Measurements from ENCODE around the gene PIGL. TPM values are rescaled to one million over a fixed set of nuclear protein-coding genes. Genes with fewer than 3 reads are reported as not detected.
A peak's percentile ranks its signal among the peaks of the same experiment; 100 is the strongest.
"Not testable (repeated sequence)": the region's sequence is repeated elsewhere in the genome, so short reads cannot be mapped to it uniquely, and the experiment has no call there.

Gene PIGL
- total RNA-seq, 4 donors from 2014 or later, result 18.2 to 74.0 (median 40.3) TPM

- TF ChIP-seq POLR2A (IDR thresholded peaks at IDR 0.05), result no peak
- TF ChIP-seq CTCF (IDR thresholded peaks at IDR 0.05), result no peak
- Histone ChIP-seq H3K27me3 (no peaks in the 10 kb centered on the region), H3K4me1 (peaks cover 12 to 14% of the 10 kb centered on the region in 2 donors), H3K27ac (peak overlapping the region; percentile 93 to 95), H3K36me3 (no peaks in the 10 kb centered on the region), H3K9me3 (no peaks in the 10 kb centered on the region), H3K4me3 (no peak overlapping the region)
- DNase-seq, result no peak
- intact Hi-C loops (cut with DNase I; ENCODE audit: low total_unique reads), result no loop called here
Observed at GRCh38 chr17:16288860-16289571, 72.0 kb downstream of the PIGL start.

- no peak for DNase-seq
- H3K27ac ChIP-seq, result no peak overlapping the region
- no peaks in the 10 kb centered on the region for H3K36me3 ChIP-seq
- H3K27me3 ChIP-seq, result no peaks in the 10 kb centered on the region
- H3K9me3 ChIP-seq, result no peaks in the 10 kb centered on the region
- H3K4me1 ChIP-seq, result no peaks in the 10 kb centered on the region
- TF ChIP-seq CTCF (IDR thresholded peaks at IDR 0.05) (no peak), POLR2A (IDR thresholded peaks at IDR 0.05) (no peak)
- intact Hi-C loops (cut with DNase I; ENCODE audit: low total_unique reads), result no loop called here
- no peak overlapping the region for H3K4me3 ChIP-seq
Observed at GRCh38 chr17:16293931-16294330, 76.9 kb downstream of the PIGL start.

GRCh38 chr17:16294560-16294959 is 77.5 kb downstream of the PIGL start:
- Histone ChIP-seq H3K27ac (no peak overlapping the region), H3K4me1 (no peaks in the 10 kb centered on the region), H3K27me3 (no peaks in the 10 kb centered on the region), H3K9me3 (no peaks in the 10 kb centered on the region), H3K4me3 (no peak overlapping the region), H3K36me3 (no peaks in the 10 kb centered on the region)
- intact Hi-C loops (cut with DNase I; ENCODE audit: low total_unique reads), result no loop called here
- TF ChIP-seq CTCF (IDR thresholded peaks at IDR 0.05) (no peak), POLR2A (IDR thresholded peaks at IDR 0.05) (no peak)
- DNase-seq, result no peak

GRCh38 chr17:16296072-16296471 is 79.1 kb downstream of the PIGL start:
- H3K4me1 ChIP-seq; DNase-seq; H3K9me3 ChIP-seq; H3K27me3 ChIP-seq; intact Hi-C loops (cut with DNase I; ENCODE audit: low total_unique reads); H3K27ac ChIP-seq; H3K4me3 ChIP-seq; H3K36me3 ChIP-seq: not testable (repeated sequence)

- DNase-seq, result no peak
- H3K36me3 ChIP-seq, result no peaks in the 10 kb centered on the region
- intact Hi-C loops (cut with DNase I; ENCODE audit: low total_unique reads), result no loop called here
- no peak overlapping the region for H3K4me3 ChIP-seq
- H3K4me1 ChIP-seq, result no peaks in the 10 kb centered on the region
- no peaks in the 10 kb centered on the region for H3K9me3 ChIP-seq
- H3K27ac ChIP-seq, result no peak overlapping the region
- no peak for TF ChIP-seq POLR2A (IDR thresholded peaks at IDR 0.05)
- TF ChIP-seq CTCF (IDR thresholded peaks at IDR 0.05), result no peak
- H3K27me3 ChIP-seq, result no peaks in the 10 kb centered on the region
Observed at GRCh38 chr17:16297367-16298139, 80.5 kb downstream of the PIGL start.

All from uterus (tissue), 4 donors.